A673 (cell line): ENCODE results near the gene SLC25A1.
A peak's percentile ranks its signal among the peaks of the same experiment; 100 is the strongest.

Experiments used
- EZH2 ChIP-seq: fragments of 200-600 bp; sonication (generic); IDR thresholded peaks from 2 replicates; pipeline ENCODE4 v1.6.1; 2017; ENCODE audit warnings: borderline replicate concordance, low read depth, mild to moderate bottlenecking, mixed read lengths, antibody characterized with exemption, low read length; ENCODE audit not compliant: poor library complexity, severe bottlenecking
- TF ChIP-seq, protein P1 (sequence below): fragments of 300-800, 200-600 bp; sonication (generic); conservative IDR thresholded peaks from 2 replicates; pipeline ENCODE4 v1.5.1; 2017; ENCODE audit warnings: low read depth, mild to moderate bottlenecking, antibody characterized with exemption, low read length, moderate library complexity, mixed read lengths

DNA sequence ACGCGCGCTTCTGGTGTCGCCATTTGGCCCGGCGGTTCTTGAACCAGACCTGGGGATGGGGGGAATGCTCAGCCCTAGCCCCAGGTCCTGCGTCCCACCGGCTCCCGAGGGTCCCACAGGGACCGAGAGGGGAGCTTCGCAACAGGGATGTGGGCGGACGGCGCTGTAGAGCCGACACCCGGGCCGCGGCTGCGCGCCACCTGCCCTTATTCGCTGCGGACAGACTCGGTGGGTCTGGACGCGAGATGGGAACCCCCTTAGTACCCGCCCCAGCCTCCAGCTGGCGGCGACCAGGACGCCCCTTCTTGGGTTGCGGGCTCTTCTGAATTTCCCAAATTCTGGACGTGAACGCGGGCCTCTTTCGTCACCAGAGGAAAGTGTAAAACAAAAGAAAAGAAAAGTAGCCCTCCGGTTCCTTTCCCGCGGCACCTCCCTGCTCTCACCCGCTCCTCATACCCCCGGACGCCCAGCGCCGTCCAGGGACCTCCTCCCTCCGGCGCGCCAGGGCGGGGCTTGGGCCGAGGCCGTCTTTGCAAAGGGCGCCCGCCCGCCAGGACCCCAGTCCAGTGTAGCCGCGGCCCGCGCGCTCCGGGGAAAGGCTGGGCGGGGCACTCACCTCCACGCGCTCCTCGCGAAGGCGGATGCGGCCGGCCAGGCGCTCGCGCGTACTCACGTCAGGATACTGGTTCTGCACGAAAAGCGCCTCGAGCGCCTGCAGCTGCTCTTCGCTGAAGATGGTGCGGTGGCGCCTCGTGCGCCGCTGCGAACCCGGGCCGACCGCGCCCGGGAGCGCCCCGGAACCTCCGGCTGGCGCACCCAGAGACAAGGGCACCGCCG lies 29.3 kb downstream of the SLC25A1 start:
- TF ChIP-seq, protein P1, sequence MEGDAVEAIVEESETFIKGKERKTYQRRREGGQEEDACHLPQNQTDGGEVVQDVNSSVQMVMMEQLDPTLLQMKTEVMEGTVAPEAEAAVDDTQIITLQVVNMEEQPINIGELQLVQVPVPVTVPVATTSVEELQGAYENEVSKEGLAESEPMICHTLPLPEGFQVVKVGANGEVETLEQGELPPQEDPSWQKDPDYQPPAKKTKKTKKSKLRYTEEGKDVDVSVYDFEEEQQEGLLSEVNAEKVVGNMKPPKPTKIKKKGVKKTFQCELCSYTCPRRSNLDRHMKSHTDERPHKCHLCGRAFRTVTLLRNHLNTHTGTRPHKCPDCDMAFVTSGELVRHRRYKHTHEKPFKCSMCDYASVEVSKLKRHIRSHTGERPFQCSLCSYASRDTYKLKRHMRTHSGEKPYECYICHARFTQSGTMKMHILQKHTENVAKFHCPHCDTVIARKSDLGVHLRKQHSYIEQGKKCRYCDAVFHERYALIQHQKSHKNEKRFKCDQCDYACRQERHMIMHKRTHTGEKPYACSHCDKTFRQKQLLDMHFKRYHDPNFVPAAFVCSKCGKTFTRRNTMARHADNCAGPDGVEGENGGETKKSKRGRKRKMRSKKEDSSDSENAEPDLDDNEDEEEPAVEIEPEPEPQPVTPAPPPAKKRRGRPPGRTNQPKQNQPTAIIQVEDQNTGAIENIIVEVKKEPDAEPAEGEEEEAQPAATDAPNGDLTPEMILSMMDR, result no peak
- TF ChIP-seq EZH2, result peak; percentile 99
